Measurements from ENCODE around the gene CCDC196.
"Not testable (repeated sequence)": the region's sequence is repeated elsewhere in the genome, so short reads cannot be mapped to it uniquely, and the experiment has no call there.

The CCDC196 gene

DNA sequence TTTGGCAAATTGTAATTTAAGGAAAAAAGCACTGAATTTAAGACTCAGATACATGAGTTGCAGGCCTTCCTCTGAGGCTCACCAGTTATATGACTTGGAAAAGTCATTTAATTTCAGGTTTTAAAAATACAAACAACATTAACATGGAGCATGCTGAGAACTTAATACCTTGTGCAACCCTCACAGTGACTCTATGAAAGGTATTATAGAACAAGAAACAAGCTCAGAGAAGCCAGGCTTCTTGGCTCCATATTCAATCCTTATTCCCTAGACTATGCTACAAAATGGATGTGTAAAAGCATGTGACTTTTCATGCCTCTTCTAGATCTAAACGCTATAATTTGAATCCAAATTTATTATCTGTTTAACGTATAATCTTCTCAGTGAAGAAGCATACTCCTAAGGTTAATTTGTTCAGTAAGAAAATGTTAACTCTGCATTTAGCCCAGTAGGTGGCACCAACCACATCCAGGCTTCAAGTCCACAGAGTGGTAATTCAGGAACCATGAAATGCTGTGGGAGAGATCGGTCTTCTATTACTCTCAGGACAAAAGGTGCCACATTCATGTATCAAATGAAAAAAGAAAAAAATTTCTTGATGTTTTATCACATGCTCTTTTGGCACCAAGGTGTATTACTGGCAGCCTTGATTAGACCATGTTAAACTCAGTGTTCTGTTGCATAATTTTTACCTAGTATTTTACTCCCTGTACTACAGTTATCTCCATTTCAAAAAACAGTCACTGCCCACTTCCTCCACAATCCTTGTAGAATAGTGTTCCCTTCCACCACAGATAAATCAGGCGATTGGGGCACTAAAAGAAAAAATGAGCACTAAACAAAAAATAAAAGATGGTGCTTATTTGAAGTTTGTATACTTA lies 9.3 kb downstream of the CCDC196 start:
- DNase-seq: peak; percentile 17

GRCh38 chr14:66496188-66496807 lies 10.1 kb downstream of the CCDC196 start:
- no peak for DNase-seq

- no peak for DNase-seq
Measured at GRCh38 chr14:66496911-66497310, 10.7 kb downstream of the CCDC196 start.

DNA sequence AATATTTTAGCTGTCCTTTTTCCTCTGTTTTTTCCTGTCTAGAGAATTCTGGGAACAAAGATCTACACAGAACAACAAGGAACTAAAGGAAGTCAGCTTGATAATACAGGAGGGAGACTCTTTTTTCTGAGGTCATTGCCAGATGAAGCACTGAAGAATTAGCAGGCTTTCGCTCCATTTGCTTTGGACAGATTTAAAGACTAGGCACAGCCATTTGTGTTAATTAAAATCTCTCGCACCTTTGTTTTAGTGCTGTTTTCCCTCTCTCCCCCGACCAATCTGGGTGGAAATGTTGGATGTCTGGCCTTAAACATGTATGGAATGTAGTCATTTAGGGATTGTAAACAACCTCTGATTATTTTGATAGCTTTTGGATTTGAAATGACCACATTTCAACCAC lies 12.1 kb downstream of the CCDC196 start:
- no peak for DNase-seq

GRCh38 chr14:66501592-66501991 lies 15.4 kb downstream of the CCDC196 start:
- no peak for DNase-seq

DNA sequence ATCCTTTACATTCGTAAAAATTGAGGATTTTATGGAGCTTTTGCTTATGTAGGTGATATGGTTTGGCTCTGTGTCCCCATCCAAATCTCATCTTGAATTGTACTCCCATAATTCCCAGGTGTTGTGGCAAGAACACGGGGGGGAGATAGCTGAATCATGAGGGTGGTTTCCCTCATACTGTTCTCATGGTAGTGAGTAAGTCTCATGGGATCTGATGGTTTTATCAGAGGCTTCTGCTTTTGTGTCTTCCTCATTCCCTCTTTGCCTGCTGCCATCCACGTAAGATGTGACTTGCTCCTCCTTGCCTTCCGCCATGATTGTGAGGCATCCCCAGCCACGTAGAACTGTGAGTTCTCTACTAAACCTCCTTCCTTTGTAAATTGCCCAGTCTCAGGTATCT lies 16.7 kb downstream of the CCDC196 start:
- not testable (repeated sequence) for DNase-seq

- DNase-seq: no peak
Measured at GRCh38 chr14:66503532-66503931, 17.4 kb downstream of the CCDC196 start.

DNA sequence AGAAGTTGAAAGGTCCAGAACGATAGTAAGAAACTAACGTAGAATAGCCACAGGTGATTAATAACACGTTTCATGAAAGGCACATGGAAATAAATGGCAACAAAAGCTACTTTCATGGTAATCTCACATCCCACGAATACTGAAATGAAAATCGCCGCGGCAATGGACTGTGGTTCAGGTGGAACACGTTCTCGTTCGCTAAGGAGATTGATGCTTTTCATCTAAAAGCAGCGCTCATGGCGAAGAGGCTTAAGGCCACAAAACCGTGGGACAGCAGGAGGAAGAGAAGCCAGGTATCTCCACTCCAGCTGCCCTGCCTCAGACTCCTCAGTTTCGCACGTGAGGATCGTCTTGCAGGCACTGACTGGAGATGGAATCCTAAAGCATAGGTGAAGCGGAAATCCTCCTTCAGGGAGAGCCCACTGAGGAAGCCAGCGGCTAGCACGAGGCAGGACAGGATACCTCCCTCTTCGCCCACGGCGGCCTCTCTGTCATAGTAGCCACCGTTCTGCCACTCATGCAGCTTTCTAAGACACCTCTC lies 21.1 kb downstream of the CCDC196 start:
- no peak for DNase-seq

- peak; percentile 94 for DNase-seq
Measured at GRCh38 chr14:66507722-66508546, 21.8 kb downstream of the CCDC196 start, which contains the start of gene GPHN. Gene GPHN, plus strand, starts transcription at chr14:66508147.

DNA sequence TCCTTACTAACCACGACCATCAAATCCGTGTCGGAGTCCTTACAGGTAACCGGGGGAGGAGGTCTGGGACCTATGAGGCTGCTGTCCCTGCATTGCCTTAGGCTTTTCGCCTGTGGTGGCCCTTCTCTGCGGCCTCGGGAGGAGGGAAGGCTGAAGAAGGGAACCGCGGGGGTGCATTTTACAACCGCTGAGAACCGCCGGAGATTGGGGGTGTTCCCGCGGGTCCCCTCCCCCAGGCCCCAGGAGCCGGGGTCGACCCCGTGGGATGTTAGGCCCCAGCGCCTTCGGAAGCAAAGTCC lies 22.3 kb downstream of the CCDC196 start:
- DNase-seq: no peak

DNA sequence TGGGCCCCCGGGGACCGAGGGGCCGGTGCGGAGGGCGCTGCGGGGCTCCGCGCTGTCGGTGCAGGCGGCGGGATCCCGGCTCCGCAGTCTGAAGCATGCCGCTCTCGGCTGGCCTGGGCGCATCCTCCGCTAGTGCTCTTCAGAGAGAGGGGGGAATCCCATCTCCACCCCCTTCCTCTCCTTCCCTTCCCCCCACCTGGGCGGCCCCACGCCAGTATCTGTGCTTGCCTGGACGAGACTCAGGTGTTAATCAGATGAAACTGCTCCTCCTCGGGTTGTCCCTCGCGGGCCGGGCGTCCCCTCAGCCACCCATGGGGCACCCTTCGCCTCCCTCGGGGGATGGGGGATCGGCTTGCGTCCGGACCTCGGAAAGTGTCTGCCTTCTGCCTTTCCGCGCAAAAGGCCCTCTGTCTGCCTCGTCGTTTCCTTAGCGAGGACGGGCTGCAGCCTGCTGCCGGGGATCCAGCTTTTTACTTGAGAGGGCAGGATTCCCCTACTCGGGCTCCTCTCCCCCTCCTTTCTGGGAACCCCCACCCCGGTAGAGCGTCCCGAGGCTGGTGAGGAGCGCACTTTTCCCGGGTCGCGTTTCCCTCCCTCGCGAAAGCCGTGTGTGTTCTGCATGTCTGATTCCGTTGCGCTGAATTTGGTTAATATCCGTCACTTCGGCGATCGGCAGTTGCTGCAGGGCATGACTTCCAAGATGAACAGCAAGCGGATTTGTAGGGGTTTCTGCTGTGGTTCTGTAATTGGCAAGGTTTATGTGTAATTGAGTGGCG lies 22.9 kb downstream of the CCDC196 start:
- peak; percentile 32 for DNase-seq

DNA sequence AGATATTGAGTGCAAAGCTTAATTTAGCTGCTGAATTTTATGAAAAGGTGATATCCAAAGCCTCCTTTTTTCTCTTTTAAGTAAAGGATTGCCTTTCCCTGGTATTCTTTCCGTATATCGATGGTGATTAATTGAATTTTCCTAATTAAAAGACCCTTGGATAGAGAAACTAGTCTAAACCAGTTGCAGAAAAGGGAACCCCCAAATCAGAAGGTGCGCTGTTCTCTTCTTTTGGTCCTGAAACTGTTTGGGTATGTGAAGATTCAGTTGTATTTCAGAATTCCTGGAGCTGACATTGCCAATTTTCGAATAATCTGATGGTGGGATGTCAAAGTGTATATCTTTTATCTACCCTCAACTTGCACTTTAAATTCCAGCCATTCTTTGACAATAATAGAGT lies 23.7 kb downstream of the CCDC196 start:
- DNase-seq: no peak

DNA sequence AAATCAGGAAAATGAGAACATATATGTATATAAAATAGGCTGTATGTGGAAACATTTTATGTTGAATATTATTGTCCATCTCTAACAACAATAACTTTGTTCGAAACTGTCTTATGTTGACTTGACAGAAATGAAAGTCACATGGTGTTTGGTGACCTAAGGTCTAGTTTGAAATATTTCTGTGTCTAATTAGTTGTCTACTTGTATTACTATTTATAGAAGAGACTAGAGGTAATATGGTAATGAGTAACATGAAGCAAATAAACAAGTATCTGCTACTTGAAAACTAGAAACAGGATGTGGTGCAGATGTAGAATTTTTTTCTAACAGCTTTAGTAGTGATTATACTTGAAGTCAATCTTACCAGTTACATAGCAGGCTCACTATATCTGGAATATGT lies 25.7 kb downstream of the CCDC196 start:
- no peak for DNase-seq

DNA sequence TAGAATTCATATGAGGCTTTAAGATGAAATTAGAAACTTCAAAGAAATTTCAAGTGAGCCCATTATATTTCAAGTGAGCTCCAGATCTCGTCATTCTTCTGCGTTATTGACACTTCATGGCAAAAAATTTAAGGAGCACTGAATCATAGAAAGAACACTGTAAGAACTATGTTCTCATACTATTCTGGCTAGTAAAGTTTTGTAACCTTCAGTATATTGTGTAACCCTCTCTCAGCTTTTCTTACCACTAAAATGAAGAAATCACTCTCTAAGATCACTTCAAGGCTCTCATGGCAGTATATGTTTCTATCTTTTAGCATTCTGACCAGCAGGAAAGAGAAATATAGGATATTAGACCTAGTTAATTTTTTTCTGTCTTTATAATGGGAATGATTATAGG lies 28.0 kb downstream of the CCDC196 start:
- no peak for DNase-seq

GRCh38 chr14:66530526-66530925 lies 44.4 kb downstream of the CCDC196 start:
- no peak for DNase-seq

DNA sequence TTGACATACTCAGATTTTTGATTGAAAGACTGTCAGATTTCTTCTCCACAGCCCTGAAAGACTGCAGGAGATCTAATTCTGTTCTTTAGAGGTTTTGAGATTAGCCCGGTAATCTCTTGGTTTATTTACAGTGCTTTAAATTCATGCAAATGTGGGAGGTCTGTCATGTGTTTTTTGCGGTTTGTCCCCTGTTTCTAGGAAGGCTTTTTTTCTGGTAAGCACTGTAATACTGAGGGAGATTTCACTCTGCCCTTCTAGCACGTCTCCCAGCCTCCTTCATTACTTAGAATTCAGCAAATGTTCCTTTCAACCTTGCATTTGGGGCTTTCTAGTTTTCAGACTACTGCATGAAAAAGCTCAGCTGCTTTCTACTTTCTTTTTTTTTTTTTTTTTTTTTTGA lies 52.9 kb downstream of the CCDC196 start:
- DNase-seq: no peak

DNA sequence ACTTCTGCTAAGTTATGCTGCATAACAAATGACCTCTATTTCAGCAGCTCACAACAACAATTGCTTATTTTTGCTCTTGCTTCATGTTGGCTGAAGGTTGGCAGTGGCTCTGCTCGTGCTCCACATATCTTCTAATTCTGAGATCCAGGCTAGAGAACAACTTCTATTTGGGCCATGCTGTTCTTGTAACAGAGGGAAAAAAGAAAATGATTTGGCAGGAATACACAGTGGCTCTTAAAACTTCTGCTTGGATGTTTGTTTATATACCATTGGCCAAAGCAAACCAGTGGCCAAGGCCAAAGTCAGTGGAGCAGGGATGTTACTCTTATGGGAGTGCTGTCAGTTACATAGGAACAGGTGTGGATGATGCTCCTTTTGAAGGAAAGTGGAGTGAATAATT lies 53.9 kb downstream of the CCDC196 start:
- DNase-seq: no peak

DNA sequence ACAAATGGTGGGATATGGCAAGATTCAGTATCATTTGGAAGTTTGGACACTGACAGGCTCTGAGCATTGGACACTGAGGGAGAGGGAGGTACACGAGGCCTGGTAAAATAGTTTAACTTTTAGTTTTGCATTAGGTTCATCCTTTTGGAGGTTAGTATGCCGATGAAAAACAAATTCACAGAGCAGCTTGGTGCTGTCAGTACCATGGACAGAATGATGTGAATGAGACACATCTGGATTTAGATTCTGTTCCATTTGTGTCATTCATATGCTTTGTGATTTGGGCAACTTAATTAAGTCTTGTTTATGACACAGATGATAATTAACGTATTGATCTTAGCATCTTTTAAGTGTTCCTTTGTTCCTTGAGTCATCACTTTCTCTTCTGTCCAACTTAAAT lies 55.5 kb downstream of the CCDC196 start:
- no peak for DNase-seq

DNA sequence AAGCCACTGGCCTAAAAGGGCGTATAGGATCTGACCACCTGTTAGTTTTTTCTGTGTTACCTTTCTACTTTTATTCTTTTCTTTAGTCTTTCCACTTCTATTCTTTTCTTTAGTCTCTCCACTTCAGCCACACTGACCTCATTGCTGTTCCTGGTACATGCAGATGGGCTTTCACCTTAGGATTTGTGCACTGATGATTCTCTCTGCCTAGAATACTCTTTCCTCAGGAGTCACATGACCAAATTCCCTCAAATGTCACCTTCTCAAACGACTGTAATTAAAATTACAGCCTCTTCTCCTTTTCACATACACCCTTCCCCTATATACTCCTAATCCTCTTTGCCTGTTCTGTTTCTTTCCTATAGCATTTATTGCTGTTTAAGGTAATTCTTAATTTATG lies 57.8 kb downstream of the CCDC196 start:
- no peak for DNase-seq

- DNase-seq: not testable (repeated sequence)
Measured at GRCh38 chr14:66545191-66545590, 59.0 kb downstream of the CCDC196 start.

DNA sequence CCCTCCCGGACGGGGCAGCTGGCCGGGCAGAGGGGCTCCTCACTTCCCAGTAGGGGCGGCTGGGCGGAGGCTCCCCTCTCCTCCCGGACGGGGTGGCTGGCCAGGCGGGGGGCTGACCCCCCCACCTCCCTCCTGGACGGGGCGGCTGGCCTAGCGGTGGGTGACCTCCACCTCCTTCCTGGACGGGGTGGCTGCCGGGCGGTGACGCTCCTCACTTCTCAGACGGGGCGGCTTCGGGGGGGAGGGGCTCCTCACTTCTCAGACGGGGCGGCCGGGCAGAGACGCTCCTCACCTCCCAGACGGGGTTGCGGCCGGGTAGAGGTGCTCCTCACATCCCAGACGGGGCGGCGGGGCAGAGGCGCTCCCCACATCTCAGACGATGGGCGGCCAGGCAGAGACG lies 59.6 kb downstream of the CCDC196 start:
- not testable (repeated sequence) for DNase-seq

All from stimulated activated CD4-positive, alpha-beta T cell treated with anti-CD3 and anti-CD28 coated beads, Interleukin-1b, Interleukin-23, amount 100 ng/mL, for 48 hours (primary cell).